Measurements from ENCODE around the gene PDZD2.
"Not testable (repeated sequence)": the region's sequence is repeated elsewhere in the genome, so short reads cannot be mapped to it uniquely, and the experiment has no call there.

Gene PDZD2

DNA sequence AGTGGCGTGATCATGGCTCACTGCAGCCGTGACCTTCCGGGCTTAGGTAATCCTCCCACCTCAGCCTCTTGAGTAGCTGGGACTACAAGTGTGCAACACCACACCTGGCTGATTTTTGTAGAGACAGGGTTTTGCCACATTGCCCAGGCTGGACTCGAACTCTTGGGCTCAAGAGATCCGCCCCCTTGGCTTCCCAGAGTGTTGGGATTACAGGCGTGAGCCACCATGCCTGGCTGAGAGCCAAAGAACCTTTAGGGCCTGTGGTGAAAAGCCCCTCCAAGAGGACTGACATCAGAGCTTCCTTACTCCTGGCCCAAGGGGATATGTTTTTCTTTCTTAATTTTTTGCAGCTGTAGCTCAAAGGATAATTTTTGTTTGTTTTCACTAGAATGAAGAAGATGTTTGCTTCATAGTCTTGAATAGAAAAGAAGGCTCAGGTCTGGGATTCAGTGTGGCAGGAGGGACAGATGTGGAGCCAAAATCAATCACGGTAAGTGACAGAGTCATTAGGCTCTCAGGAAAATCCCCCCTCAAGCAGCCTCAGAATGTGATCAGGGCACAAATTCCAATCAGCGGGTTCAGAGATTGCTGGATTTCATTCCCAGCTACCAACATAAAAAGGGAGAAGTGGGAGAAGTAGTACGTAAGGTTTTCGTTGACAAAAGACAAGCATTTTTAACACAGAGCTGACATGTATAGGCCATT is 458.1 kb downstream of the PDZD2 start:
- no peak overlapping the region for H3K4me3 ChIP-seq (ENCODE audit: low read depth, low read length)
- no peak for DNase-seq (ENCODE audit: low read depth)

DNA sequence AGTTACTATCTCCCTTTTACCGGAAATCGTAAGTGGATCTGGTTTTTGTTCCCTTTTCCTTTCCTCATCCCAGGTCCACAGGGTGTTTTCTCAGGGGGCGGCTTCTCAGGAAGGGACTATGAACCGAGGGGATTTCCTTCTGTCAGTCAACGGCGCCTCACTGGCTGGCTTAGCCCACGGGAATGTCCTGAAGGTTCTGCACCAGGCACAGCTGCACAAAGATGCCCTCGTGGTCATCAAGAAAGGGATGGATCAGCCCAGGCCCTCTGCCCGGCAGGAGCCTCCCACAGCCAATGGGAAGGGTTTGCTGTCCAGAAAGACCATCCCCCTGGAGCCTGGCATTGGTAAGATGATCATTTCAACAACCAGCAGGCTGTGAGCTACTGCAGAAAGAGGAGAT is 459.4 kb downstream of the PDZD2 start:
- no peak for DNase-seq (ENCODE audit: low read depth)
- no peak overlapping the region for H3K4me3 ChIP-seq (ENCODE audit: low read depth, low read length)

DNA sequence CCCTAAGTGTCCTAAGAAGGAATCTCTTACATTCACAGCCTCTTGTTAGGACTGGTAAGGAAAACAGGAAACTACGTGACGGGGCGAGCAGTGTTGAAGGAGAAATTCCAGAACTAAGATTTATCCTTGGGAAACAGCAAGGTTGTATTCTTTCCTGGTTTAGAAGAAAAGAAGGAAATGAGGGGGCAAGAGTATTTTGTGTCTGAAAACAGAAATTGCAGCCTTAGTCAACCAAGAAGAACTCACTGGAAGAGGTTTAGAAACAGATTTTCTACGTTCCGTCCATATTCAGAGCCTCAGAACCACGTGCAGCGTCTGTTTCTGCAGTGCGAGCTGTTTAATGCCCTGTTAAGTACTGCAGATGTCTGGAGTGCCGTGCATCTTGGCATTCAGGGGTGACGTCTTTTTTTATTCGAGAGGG is 460.0 kb downstream of the PDZD2 start:
- no peak overlapping the region for H3K4me3 ChIP-seq (ENCODE audit: low read depth, low read length)
- DNase-seq (ENCODE audit: low read depth), result no peak

- no peak for DNase-seq (ENCODE audit: low read depth)
- H3K4me3 ChIP-seq (ENCODE audit: low read depth, low read length), result no peak overlapping the region
These were observed 460.6 kb downstream of the PDZD2 start for GRCh38 chr5:32099486-32100035.

GRCh38 chr5:32100230-32100629 is 461.3 kb downstream of the PDZD2 start:
- H3K4me3 ChIP-seq (ENCODE audit: low read depth, low read length), result no peak overlapping the region
- no peak for DNase-seq (ENCODE audit: low read depth)

DNA sequence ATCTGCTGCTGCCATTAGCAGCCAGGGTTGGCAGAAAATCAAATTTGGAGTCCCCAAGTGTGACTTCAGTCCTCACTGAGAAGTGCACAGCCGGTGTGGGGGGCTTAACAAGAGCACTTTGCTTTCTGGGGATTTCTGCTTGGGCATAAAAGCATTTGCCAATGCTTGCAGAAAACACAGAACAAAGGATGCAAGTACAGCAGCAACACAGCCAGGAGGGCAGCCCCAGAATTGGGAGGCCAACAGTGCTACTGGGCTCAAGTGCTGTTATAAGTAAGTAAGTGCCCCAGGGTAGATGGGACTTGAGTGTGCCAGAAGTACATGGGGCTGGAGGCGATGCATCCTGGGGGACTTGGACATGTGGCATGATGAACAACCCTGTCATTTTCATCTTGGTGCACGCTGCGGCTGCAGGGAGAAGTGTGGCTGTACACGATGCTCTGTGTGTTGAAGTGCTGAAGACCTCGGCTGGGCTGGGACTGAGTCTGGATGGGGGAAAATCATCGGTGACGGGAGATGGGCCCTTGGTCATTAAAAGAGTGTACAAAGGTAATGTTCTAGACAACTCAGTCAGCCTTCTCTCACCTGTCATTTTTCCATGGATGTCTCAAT is 461.9 kb downstream of the PDZD2 start:
- no peak overlapping the region for H3K4me3 ChIP-seq (ENCODE audit: low read depth, low read length)
- no peak for DNase-seq (ENCODE audit: low read depth)

DNA sequence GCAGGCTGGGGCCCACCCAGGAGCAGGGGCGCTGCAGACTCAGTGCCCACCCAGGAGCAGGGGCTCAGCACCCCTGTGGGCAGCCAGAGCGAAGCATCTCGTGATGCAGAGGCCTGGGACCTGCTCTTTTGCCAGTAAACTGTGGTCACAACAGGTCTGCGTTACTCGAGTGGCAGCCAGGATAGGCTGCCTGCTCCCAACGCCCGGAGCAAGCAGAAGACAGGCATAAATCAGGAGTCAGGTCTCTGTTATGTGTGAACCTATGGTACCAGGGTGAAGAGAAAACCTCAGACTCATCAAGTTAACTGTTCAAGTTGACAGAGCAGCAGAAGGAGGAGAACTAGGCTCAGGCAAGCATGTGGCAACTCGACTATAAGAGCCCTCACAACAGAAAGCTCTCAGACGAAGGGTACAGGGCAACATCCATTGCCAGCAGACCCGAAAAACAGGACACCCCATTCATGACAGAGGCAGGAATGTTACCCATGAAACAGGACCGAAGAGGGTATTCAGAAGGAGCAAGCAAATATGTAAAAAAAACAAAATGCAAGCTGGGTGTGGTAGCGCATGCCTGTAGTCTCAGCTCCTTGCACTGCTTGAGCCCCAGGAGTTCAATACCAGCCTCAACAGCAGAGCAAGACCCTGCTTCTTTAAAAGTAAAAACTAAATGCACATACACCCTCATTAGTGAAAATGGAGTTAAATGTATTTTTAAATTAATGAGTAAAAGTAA is 463.5 kb downstream of the PDZD2 start:
- DNase-seq (ENCODE audit: low read depth), result no peak
- H3K4me3 ChIP-seq (ENCODE audit: low read depth, low read length), result no peak overlapping the region

DNA sequence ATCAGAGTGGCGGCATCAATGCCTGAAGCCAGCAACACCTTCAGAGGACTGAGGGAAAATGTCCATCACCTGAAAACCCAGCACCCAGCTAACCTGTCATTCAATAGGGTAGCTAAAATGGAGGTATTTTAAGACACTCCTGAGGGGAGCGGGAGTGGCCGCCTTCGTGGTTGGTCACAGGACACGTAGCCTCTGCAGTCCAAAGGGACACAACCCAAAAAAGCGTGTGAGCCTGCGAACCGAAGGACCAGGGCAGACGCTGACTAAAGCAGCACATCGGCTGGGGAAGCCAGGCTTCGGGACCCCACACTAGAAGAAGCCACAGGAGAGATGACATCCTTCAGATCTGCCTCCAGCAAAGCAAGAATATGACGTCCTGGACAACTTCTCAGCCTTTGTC is 464.6 kb downstream of the PDZD2 start:
- DNase-seq (ENCODE audit: low read depth), result no peak
- no peak overlapping the region for H3K4me3 ChIP-seq (ENCODE audit: low read depth, low read length)

DNA sequence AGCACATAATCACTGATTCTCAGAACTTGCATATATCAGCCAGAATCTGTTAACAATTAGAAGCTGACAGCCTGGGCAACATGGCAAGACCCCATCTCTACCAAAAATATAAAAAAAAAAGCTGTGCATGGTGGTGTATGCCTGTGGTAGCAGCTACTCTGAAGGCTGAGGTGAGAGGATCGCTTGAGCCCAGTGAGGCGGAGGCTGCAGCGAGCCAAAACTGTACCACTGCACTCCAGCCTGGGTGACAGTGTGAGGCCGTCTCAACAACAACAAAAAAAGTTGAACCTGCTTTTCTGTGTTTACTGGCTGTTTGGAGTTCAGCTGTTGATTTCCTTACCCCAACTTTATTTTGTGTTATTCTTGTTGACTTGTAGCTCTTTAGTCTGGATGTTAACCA is 468.4 kb downstream of the PDZD2 start:
- H3K4me3 ChIP-seq (ENCODE audit: low read depth, low read length), result no peak overlapping the region
- no peak for DNase-seq (ENCODE audit: low read depth)

GRCh38 chr5:32108167-32108566 is 469.2 kb downstream of the PDZD2 start:
- no peak overlapping the region for H3K4me3 ChIP-seq (ENCODE audit: low read depth, low read length)
- DNase-seq (ENCODE audit: low read depth), result no peak

DNA sequence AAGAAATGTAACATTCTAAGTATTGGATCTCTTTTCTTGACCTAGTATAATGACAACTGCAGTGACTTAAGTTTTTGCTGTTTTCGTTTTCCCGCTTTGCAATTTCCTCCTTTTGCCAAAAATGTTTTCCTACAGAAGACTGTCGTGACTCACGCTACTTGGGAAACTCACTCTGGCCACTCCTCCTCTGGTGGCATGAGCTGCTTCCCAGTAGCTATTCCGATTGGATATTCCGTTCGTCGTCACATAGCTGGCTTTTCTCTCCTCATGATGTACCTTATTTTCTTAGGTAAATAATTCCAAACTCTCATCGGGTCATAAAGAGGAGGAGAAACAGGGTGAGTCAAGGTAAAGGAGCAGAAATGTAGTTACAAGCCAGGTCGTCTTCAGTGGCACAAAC is 470.3 kb downstream of the PDZD2 start:
- H3K4me3 ChIP-seq (ENCODE audit: low read depth, low read length), result no peak overlapping the region
- DNase-seq (ENCODE audit: low read depth), result no peak

- H3K4me3 ChIP-seq (ENCODE audit: low read depth, low read length), result no peak overlapping the region
- no peak for DNase-seq (ENCODE audit: low read depth)
These were observed 471.3 kb downstream of the PDZD2 start for GRCh38 chr5:32110111-32110696.

DNA sequence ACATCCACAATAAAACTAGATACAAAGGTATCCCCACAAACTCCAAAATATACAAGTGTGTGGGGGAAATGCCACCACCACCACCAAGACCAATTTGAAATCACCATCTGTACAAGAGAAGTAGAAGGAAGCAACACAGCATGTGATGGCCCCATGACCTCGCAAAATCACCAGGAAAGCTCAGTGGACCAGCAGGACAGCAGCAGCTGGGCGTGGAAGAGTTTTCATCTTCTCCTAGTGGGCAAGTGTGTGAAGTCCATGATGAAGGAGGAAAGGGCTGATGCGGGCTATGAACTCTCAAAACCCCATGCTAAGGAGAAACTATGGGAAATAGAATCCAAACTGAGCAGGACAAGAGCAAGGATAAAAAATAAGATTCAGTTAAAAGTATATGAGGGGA is 477.1 kb downstream of the PDZD2 start:
- DNase-seq (ENCODE audit: low read depth), result no peak
- no peak overlapping the region for H3K4me3 ChIP-seq (ENCODE audit: low read depth, low read length)

DNA sequence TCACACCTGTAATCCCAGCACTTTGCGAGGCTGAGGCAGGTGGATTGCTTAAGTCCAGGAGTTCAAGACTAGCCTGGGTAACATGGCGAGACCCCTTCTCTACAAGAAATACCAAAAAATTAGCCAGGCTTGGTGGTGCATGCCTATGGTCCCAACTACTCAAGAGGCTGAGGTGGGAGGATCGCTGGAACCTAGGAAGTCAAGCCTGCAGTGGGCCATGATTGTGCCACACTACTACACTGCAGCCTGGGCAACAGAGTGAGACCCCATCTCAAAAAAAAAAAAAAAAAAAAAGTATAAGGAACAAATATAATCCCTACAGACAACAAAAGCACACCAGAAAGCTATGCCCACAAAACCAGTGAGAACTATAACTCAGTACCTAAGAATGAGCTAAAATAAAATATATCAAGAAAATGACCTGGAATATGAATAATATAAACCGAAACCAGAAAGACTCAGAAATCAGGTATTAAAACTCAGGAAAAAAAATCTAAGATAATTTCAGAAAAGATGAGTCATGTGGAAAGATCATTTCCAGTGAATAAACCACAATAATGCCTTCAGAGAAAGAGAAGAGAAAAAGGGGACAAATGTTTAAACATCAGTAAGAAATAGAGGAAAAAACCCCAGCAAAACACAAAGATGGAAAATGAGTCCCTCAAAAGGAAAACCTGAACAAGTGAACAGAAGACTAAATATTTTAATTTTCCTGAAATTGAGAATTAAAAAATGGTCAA is 477.8 kb downstream of the PDZD2 start:
- H3K4me3 ChIP-seq (ENCODE audit: low read depth, low read length), result no peak overlapping the region
- DNase-seq (ENCODE audit: low read depth), result no peak

DNA sequence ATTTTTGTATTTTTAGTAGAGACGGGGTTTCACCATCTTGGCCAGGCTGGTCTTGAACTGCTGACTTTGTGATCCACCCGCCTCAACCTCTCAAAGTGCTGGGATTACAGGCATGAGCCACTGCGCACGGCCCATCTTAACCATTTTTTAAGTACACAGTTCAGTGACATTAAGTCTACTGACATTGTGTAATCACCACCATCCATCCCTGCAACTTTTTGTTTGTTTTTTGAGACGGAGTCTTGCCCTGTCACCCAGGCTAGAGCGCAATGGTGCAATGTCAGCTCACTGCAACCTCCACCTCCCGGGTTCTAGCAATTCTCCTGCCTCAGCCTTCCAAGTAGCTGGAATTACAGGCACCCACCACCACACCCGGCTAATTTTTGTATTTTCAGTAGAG is 480.0 kb downstream of the PDZD2 start:
- not testable (repeated sequence) for DNase-seq (ENCODE audit: low read depth); H3K4me3 ChIP-seq (ENCODE audit: low read depth, low read length)

DNA sequence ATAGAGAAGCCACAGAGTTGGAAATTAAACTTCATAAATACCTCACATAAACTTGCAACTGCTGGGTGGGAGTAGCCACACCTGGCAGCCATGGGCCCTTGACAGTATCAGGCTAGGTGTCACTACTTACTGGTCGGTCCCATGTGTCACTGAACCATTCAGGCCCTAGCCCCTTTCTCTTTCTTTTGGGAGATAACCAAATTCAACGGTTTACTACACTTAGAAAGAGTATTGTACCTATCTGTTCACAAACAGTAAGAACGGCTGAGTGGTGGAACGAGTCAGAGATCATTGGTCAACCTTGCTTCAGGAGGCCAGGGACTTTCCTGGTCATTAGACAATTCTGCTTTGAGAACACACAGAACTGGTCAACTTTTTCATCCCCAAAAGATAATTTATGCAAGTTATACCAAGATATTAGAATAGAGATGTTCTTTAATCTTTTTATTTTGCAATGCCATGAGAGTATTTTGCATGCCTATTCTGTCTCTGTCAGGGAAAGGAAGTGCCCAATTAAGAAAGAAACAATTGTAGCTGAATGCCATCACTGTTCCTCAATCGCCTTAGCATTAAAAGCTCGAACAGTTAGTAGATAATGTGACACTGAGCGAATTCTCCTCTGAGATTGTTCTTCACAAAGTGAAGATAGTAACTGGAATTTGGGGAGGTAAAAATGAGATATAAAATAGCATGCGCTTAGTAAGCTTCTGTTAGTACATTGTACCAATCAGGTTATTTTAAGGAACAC is 484.3 kb downstream of the PDZD2 start:
- H3K4me3 ChIP-seq (ENCODE audit: low read depth, low read length), result no peak overlapping the region

DNA sequence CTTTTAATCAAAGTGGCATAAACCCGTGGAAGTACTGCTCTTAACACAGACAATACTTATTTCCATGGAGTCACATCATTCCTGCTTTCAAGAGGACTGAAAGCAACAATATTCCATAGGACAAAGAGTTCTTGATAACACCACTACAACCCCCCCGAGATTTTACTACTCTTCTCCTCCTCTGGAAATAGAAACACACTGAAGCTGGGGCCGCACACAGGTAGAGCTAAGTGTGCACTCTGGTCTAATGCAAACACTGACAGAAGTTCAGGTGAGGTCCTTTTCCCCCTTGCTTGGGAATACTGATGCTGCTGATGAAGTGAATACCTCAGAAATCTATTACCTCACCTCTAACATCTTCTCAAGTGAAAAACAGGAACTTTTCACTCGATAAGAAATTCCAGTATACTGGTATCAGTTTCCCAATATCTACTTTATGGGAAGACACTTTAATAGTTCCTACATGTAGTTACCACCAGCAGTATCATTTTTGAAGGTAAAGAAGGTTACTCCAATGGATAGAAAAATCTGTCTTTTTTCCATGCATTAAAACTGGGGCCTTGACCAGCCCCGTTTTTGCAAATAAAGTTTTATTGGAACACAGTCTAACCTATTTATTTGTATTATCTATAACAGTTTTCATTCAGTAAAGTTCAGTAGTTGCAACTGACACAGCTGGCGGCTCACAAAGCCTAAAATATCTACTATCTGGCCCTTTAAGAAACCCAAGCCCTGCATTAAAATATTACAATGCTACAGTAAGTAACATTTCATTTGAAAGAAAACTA is 485.2 kb downstream of the PDZD2 start:
- DNase-seq (ENCODE audit: low read depth), result no peak
- H3K4me3 ChIP-seq (ENCODE audit: low read depth, low read length), result no peak overlapping the region

More for the DNA sequence above, 484.3 kb downstream of the PDZD2 start:
- no peak for DNase-seq (ENCODE audit: low read depth)

- no peak for DNase-seq (ENCODE audit: low read depth)
- H3K4me3 ChIP-seq (ENCODE audit: low read depth, low read length), result no peak overlapping the region
These were observed 487.8 kb downstream of the PDZD2 start for GRCh38 chr5:32126691-32127090.

Measured in skeletal muscle cell (primary cell).